ENCODE results near the gene NTM.

GRCh38 chr11:132131961-132132360 lies 761.5 kb downstream of the NTM start:
- TF ChIP-seq POLR2A (IDR thresholded peaks at IDR 0.05), result no peak
- TF ChIP-seq, protein P1, sequence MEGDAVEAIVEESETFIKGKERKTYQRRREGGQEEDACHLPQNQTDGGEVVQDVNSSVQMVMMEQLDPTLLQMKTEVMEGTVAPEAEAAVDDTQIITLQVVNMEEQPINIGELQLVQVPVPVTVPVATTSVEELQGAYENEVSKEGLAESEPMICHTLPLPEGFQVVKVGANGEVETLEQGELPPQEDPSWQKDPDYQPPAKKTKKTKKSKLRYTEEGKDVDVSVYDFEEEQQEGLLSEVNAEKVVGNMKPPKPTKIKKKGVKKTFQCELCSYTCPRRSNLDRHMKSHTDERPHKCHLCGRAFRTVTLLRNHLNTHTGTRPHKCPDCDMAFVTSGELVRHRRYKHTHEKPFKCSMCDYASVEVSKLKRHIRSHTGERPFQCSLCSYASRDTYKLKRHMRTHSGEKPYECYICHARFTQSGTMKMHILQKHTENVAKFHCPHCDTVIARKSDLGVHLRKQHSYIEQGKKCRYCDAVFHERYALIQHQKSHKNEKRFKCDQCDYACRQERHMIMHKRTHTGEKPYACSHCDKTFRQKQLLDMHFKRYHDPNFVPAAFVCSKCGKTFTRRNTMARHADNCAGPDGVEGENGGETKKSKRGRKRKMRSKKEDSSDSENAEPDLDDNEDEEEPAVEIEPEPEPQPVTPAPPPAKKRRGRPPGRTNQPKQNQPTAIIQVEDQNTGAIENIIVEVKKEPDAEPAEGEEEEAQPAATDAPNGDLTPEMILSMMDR (IDR thresholded peaks at IDR 0.05), result no peak
